ENCODE results near the gene CDC42EP4. TPM values are rescaled to one million over a fixed set of nuclear protein-coding genes. Genes with fewer than 3 reads are reported as not detected.

The CDC42EP4 gene, protein sequence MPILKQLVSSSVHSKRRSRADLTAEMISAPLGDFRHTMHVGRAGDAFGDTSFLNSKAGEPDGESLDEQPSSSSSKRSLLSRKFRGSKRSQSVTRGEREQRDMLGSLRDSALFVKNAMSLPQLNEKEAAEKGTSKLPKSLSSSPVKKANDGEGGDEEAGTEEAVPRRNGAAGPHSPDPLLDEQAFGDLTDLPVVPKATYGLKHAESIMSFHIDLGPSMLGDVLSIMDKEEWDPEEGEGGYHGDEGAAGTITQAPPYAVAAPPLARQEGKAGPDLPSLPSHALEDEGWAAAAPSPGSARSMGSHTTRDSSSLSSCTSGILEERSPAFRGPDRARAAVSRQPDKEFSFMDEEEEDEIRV
- total RNA-seq: 104 TPM

DNA sequence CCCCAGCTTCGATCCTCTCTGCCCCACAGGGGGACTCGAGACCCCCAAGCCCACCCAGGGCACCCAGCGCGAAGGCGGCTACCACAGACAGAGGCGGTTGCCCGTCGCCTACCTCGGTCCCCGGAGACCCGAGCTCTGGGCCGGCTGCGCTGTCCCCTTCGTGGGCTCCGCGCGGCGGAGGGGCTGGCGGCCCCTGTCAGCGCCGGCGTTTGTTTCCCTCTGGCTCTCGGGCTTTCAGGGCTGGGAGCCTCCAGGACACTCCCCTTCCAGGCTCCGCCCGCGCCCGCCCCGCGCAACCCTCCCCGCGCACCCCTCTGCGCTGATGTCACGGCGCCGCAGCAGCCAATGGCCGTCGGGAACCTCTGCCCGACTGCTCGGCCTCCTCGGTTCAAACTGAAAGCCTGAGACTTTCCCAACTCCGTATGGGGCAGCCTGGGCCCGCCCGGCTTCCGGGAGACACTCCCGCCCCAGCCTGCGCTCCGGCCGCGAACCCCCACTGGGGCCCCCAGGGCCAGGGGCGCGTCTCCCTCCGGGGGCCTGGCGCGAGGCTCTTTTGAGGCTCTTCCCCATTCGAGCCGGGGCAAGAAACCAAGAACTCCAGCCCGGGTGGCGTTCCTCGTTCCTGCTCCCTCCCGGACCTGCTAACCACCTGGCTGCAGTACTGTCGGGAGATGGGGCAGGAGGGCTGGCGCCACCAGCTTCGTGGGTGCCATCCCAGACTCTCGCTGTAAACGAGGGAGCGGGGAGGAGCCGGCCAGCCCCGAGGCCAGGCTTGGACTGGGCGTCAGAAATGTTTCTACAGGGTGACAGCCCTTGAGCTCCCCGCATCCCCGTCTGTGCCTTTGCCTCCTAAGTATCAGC lies at the start of gene CDC42EP4:
Gene CDC42EP4 (minus strand): TSS at position 221 of the 861 bp plus-strand sequence. CDS start 25,501 bp downstream, outside the sequence.
- Histone ChIP-seq H3K27ac (peak within 1 kb of the TSS; percentile 99), H3K9me3 (no peaks in the 10 kb centered on the region), H3K4me3 (peak within 1 kb of the TSS; percentile 94 to 100), H3K4me1 (peaks cover 16 to 35% of the 10 kb centered on the region in 2 donors), H3K36me3 (no peaks in the 10 kb centered on the region), H3K27me3 (no peaks in the 10 kb centered on the region)
- peak; percentile 83 to 98 for DNase-seq (ENCODE audit: low spot score in 2 of 2)
- TF ChIP-seq, protein P1, sequence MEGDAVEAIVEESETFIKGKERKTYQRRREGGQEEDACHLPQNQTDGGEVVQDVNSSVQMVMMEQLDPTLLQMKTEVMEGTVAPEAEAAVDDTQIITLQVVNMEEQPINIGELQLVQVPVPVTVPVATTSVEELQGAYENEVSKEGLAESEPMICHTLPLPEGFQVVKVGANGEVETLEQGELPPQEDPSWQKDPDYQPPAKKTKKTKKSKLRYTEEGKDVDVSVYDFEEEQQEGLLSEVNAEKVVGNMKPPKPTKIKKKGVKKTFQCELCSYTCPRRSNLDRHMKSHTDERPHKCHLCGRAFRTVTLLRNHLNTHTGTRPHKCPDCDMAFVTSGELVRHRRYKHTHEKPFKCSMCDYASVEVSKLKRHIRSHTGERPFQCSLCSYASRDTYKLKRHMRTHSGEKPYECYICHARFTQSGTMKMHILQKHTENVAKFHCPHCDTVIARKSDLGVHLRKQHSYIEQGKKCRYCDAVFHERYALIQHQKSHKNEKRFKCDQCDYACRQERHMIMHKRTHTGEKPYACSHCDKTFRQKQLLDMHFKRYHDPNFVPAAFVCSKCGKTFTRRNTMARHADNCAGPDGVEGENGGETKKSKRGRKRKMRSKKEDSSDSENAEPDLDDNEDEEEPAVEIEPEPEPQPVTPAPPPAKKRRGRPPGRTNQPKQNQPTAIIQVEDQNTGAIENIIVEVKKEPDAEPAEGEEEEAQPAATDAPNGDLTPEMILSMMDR (IDR thresholded peaks at IDR 0.05): no peak
- intact Hi-C loops (cut with DNase I): loop anchor here (1.0 to 10.0 kb wide), 7 partner anchors 20 to 217 kb away; partner anchors contain the start of genes COG1 and SLC39A11

DNA sequence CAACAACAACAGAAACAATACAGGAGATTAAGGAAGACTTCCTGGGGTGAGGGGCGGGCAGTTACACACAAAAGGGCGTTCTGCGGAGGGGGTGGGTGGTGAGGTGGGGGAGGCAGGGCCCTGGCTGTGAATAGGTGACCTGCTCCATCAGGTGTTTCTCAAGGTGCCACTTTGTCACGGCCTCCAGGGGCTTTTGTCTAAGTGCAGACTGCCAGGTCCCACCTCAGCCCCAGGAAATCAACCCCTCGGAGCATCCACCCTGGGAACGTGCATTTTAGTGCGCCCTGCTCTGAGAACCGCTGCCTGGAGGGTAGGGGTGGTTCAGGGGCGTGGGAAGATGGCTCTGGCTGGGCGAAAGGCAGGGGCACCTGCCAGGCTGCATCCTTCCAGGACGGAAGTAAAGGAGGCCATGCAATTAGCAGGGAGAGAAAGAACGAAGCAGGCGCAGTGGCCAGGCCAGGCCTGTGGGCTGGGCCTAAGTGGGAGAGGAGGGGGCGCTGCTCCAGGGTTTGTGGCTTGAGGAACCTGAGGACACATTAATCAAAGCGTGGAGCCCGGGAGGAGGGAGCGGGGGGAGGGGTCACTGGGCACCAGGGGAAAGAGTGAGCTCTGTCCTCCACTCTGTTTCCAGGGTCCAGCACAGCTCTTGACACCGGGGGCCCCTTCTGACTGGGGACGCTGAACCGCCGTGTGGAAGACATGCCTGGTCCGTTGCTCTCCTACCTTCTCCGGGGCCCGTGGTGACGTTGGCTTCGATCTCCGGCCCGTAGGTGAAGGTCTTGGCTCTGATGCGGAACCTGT lies 49.4 kb upstream of the CDC42EP4 start:
- intact Hi-C loops (cut with DNase I): no loop called here
- no peaks in the 10 kb centered on the region for H3K9me3 ChIP-seq
- no peaks in the 10 kb centered on the region for H3K4me1 ChIP-seq
- H3K27me3 ChIP-seq: no peaks in the 10 kb centered on the region
- H3K36me3 ChIP-seq: no peaks in the 10 kb centered on the region
- no peak overlapping the region for H3K27ac ChIP-seq
- TF ChIP-seq, protein P1 (IDR thresholded peaks at IDR 0.05): no peak
- DNase-seq (ENCODE audit: low spot score in 2 of 2): no peak
- no peak overlapping the region for H3K4me3 ChIP-seq

DNA sequence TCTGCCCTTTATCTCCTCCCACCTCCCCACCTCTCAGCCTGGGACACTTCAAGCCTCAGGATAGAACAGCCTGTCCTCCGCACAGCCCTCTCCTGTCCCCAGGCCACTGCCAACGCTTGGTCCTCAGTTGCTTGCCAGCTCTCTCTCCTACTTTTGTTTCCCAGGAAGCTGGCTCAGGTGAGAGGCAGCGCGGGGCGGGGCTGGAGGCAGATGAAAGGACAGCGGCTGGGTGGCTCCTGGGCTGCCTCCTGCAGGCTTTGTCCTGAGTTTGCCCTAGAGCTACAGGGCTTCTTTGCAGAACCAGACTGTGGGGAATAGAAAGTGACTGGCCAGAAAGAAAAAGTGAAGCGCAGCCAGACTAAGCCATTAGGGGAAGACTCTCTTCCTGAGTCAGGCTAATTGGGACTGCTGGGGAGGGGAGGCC lies 48.2 kb upstream of the CDC42EP4 start:
- intact Hi-C loops (cut with DNase I): no loop called here
- Histone ChIP-seq H3K4me3 (no peak overlapping the region), H3K4me1 (no peaks in the 10 kb centered on the region), H3K36me3 (no peaks in the 10 kb centered on the region), H3K27ac (no peak overlapping the region), H3K9me3 (no peaks in the 10 kb centered on the region), H3K27me3 (no peaks in the 10 kb centered on the region)
- TF ChIP-seq, protein P1 (IDR thresholded peaks at IDR 0.05): no peak
- no peak for DNase-seq (ENCODE audit: low spot score in 2 of 2)

DNA sequence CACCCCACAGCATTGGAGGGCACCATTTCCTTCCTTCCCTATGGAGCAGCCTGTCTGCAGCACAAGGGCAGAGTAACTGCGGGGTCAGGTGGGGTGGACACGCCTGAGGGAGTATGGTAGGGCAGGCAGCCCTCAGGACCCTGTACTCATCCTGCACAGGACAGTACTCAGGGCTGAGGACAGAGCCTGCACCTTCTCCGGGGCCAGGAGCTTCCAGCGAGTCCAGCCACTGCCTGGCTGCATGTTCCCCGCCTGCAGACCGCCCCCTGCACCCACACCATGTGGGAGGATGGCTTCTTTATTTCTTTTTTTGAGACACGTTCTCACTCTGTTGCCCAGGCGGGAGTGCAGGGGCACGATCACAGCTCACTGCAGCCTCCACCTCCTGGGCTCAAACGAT lies 47.6 kb upstream of the CDC42EP4 start:
- H3K9me3 ChIP-seq: no peaks in the 10 kb centered on the region

DNA sequence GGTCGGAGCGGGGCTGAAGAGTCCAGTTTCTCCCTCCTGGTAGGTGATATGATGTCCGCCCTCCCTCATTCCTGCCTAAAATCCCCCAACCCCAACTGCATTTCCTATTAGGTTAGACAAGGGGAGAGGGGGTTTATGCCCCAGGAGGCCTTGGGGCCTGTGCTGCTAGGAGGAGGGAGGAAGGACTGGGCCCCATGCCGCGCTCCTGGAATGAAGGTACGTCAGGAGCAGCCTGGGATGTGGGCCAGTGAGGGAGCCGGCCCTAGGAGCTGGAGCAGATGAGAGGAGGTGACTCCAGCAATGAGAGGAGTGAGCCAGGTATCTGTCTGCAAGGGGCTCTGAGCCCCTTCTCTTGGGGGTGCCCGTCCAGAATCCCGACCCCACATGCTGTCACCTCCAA lies 46.9 kb upstream of the CDC42EP4 start:
- no peak overlapping the region for H3K27ac ChIP-seq
- intact Hi-C loops (cut with DNase I): no loop called here

More for the DNA sequence above, 47.6 kb upstream of the CDC42EP4 start:
- no peaks in the 10 kb centered on the region for H3K27me3 ChIP-seq
- TF ChIP-seq, protein P1 (IDR thresholded peaks at IDR 0.05): no peak
- intact Hi-C loops (cut with DNase I): no loop called here
- no peak overlapping the region for H3K27ac ChIP-seq
- no peaks in the 10 kb centered on the region for H3K4me1 ChIP-seq
- no peak overlapping the region for H3K4me3 ChIP-seq
- DNase-seq (ENCODE audit: low spot score in 2 of 2): no peak
- no peaks in the 10 kb centered on the region for H3K36me3 ChIP-seq

More for the DNA sequence above, 46.9 kb upstream of the CDC42EP4 start:
- Histone ChIP-seq H3K36me3 (no peaks in the 10 kb centered on the region), H3K27me3 (no peaks in the 10 kb centered on the region), H3K4me1 (no peaks in the 10 kb centered on the region), H3K4me3 (no peak overlapping the region), H3K9me3 (no peaks in the 10 kb centered on the region)
- TF ChIP-seq, protein P1 (IDR thresholded peaks at IDR 0.05): no peak
- no peak for DNase-seq (ENCODE audit: low spot score in 2 of 2)

Measured in ascending aorta (tissue), 2 donors.